ENCODE measurements around the gene RNF10.

GRCh38 chr12:120540445-120540844 is 6.3 kb downstream of the RNF10 start:
- no peak for TF ChIP-seq CTCF (IDR thresholded peaks at IDR 0.05)
- TF ChIP-seq POLR2A (IDR thresholded peaks at IDR 0.05): no peak
